AG08395 (cell line): ENCODE results near the gene CGRRF1.

ENCODE experiments used
- DNase-seq: peaks from one replicate; pipeline ENCODE4 v3.0.0; 2012; ENCODE audit warnings: mixed read lengths, low spot score

The CGRRF1 gene

GRCh38 chr14:54489731-54490444 lies 19.8 kb upstream of the CGRRF1 start:
- DNase-seq, result no peak

- DNase-seq, result no peak
Measured at GRCh38 chr14:54490445-54491175, 19.1 kb upstream of the CGRRF1 start.

GRCh38 chr14:54493293-54493692 lies 16.4 kb upstream of the CGRRF1 start:
- no peak for DNase-seq

GRCh38 chr14:54497224-54497623 lies 12.5 kb upstream of the CGRRF1 start:
- no peak for DNase-seq

GRCh38 chr14:54498095-54498531 lies 11.6 kb upstream of the CGRRF1 start:
- no peak for DNase-seq

GRCh38 chr14:54498579-54498978 lies 11.1 kb upstream of the CGRRF1 start:
- no peak for DNase-seq

- no peak for DNase-seq
Measured at GRCh38 chr14:54500744-54501143, 9.0 kb upstream of the CGRRF1 start.

GRCh38 chr14:54501480-54501879 lies 8.2 kb upstream of the CGRRF1 start:
- DNase-seq, result no peak

GRCh38 chr14:54502602-54503001 lies 7.1 kb upstream of the CGRRF1 start:
- DNase-seq, result peak; percentile 11

GRCh38 chr14:54503486-54503885 lies 6.2 kb upstream of the CGRRF1 start:
- DNase-seq, result peak; percentile 21

GRCh38 chr14:54512393-54512792 lies 2.7 kb downstream of the CGRRF1 start:
- DNase-seq, result no peak

GRCh38 chr14:54515670-54516069 lies 6.0 kb downstream of the CGRRF1 start:
- DNase-seq, result no peak

GRCh38 chr14:54516709-54517108 lies 7.0 kb downstream of the CGRRF1 start:
- no peak for DNase-seq

GRCh38 chr14:54524410-54524809 lies 14.7 kb downstream of the CGRRF1 start:
- DNase-seq, result no peak

GRCh38 chr14:54528973-54529372 lies 19.3 kb downstream of the CGRRF1 start:
- no peak for DNase-seq

GRCh38 chr14:54529811-54530210 lies 20.1 kb downstream of the CGRRF1 start:
- DNase-seq, result no peak

- no peak for DNase-seq
Measured at GRCh38 chr14:54532111-54533012, 22.7 kb downstream of the CGRRF1 start.

- no peak for DNase-seq
Measured at GRCh38 chr14:54533100-54533499, 23.4 kb downstream of the CGRRF1 start.

GRCh38 chr14:54535126-54535525 lies 25.4 kb downstream of the CGRRF1 start:
- DNase-seq, result no peak

- DNase-seq, result peak; percentile 17
Measured at GRCh38 chr14:54535646-54536045, 25.9 kb downstream of the CGRRF1 start.

GRCh38 chr14:54537651-54538050 lies 27.9 kb downstream of the CGRRF1 start:
- no peak for DNase-seq

GRCh38 chr14:54538055-54538454 lies 28.3 kb downstream of the CGRRF1 start:
- no peak for DNase-seq

- DNase-seq, result no peak
Measured at GRCh38 chr14:54547583-54547982, 37.9 kb downstream of the CGRRF1 start.
